Stomach (tissue), 4 donors: ENCODE data around the gene PARD3.

Experiments
- CTCF ChIP-seq, 7 experiments: fragments of 450-650 bp in 4 of 7; fragments of 200-600 bp in 3 of 7; sonication (generic) in 3 of 7; IDR thresholded peaks; one replicate each; pipeline ENCODE4 v1.5.1; 2016 to 2019; ENCODE audit warnings: antibody characterized with exemption in 7 of 7, control low read depth in 2 of 7, mild to moderate bottlenecking in 1 of 7
- POLR2A ChIP-seq, 4 donors: fragments of 450-650 bp; IDR thresholded peaks; one replicate each; pipeline ENCODE4 v1.6.1; 2016; ENCODE audit warnings: antibody characterized with exemption in 4 of 4, control low read depth in 2 of 4, mild to moderate bottlenecking in 1 of 4, moderate library complexity in 1 of 4
- POLR2AphosphoS5 ChIP-seq, 3 donors: sonication (generic); formaldehyde crosslinking; IDR thresholded peaks; one replicate each; pipeline ENCODE4 v1.6.1; 2016; ENCODE audit warnings: antibody characterized with exemption in 3 of 3

GRCh38 chr10:34223658-34224057, 591.4 kb downstream of the PARD3 start:
- TF ChIP-seq CTCF (IDR thresholded peaks at IDR 0.05) (no peak), POLR2AphosphoS5 (IDR thresholded peaks at IDR 0.05) (no peak), POLR2A (IDR thresholded peaks at IDR 0.05) (no peak)
